LNCAP (cell line): Measurements from ENCODE around the gene TRPT1.

Source experiments
- CTCF ChIP-seq: fragments of 450-650 bp; IDR thresholded peaks from 2 replicates; pipeline ENCODE4 v1.5.1; 2017; ENCODE audit warnings: mild to moderate bottlenecking

The TRPT1 gene

GRCh38 chr11:64244107-64244506, 18.1 kb upstream of the TRPT1 start:
- TF ChIP-seq CTCF, result no peak

DNA sequence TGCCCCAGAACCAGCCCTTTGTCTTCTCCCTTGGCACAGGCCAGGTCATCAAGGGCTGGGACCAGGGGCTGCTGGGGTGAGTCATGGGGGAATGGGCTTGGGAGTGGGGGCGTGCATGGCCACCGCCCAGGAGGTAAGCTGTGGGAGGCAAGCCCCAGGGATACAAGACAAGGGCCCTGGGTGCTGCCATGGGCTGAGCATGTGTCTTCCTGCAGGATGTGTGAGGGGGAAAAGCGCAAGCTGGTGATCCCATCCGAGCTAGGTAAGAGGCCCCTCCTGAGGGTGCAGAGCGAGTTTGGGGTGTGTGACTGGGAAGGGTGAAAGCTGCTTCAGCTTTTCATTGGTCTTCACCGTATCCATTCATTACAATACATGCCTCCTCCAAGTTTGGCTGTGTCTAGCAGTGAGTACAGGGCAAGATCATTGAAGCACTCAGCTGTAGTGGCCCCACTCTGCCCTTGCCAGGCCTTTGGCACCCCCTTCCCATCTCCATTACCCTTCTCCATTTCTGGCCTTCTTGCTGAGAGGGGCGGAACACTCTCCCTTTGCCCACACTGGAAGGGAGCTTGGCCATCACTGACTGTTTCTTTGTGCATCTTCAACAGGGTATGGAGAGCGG, 17.4 kb upstream of the TRPT1 start:
- TF ChIP-seq CTCF, result no peak

- TF ChIP-seq CTCF, result no peak
These were observed 15.7 kb upstream of the TRPT1 start for GRCh38 chr11:64241491-64242374.

DNA sequence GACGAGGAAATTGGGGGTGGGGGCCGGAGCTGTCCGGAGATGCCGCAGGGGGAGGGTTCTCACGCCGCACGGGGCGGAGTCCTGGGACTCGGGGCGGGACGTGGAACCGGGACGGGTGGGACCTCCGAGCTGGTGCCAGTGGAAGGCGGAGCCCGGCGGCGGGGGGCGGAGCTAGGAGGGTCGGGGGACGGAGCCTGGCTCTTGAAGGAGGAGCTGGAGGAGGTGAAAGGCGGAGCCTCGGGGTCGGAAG, 15.2 kb upstream of the TRPT1 start:
- TF ChIP-seq CTCF, result no peak

GRCh38 chr11:64240435-64241240, 14.7 kb upstream of the TRPT1 start, which contains the start of gene FKBP2:
Gene FKBP2, plus strand, starts transcription at chr11:64241095. Its CDS starts 1,293 bp downstream, at chr11:64242388.
- no peak for TF ChIP-seq CTCF

GRCh38 chr11:64239662-64240434, 13.9 kb upstream of the TRPT1 start:
- no peak for TF ChIP-seq CTCF

DNA sequence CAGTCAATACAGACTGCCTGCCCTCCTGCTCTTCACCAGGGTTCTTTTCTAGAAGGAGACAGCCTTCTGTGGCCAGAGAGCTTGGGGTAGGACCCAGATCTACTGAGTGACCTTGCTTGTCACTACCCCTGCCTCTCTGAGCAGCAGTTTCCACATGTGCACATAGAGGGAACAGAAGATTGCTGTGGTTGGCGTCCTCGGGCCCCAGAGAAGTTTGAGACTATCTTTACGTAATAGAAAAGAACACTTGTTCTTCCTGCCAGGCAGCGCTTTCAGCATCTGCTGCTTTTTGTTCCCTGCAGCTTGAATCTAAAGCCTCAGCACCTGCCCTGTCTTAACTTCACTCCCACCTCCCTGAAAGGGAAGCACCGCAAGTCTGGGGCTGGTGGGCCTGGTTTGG, 13.0 kb upstream of the TRPT1 start:
- no peak for TF ChIP-seq CTCF
